ENCODE data around the gene PRKCH.

PRKCH gene

GRCh38 chr14:61494018-61494417, 172.6 kb downstream of the PRKCH start:
- H3K27ac ChIP-seq = no peak overlapping the region
- TF ChIP-seq CTCF (IDR thresholded peaks at IDR 0.05) (no peak), ZFX (IDR thresholded peaks at IDR 0.05; ENCODE audit: borderline replicate concordance) (no peak)

DNA sequence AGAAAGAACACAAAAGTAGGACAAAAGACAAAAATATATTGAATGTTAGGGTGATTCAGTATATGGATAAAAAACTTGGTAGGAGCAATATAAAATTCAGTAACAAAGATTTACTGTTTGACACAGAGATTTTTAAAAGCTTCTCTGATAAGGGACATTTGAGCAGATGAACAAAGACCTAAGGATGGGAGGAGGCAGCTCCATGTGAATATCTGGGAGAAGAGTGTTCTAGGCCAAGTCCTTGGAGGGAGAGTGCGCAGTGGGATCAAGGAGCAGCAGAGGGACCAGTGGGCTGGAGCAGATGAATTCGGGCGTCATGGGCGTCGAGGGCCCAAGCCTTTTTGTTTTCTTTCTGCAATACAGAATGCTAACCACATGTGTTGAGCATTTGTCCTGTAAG, 174.4 kb downstream of the PRKCH start:
- H3K27ac ChIP-seq = no peak overlapping the region
- TF ChIP-seq CTCF (IDR thresholded peaks at IDR 0.05) = no peak
- no peak for TF ChIP-seq ZFX (IDR thresholded peaks at IDR 0.05; ENCODE audit: borderline replicate concordance)

GRCh38 chr14:61498303-61498702, 176.9 kb downstream of the PRKCH start:
- no peak overlapping the region for H3K27ac ChIP-seq
- TF ChIP-seq ZFX (IDR thresholded peaks at IDR 0.05; ENCODE audit: borderline replicate concordance) = no peak
- no peak for TF ChIP-seq CTCF (IDR thresholded peaks at IDR 0.05)

- H3K27ac ChIP-seq = no peak overlapping the region
Measured at GRCh38 chr14:61498811-61499210, 177.4 kb downstream of the PRKCH start.

GRCh38 chr14:61499991-61500390, 178.6 kb downstream of the PRKCH start:
- TF ChIP-seq ZFX (IDR thresholded peaks at IDR 0.05; ENCODE audit: borderline replicate concordance) = no peak
- no peak for TF ChIP-seq CTCF (IDR thresholded peaks at IDR 0.05)
- H3K27ac ChIP-seq = no peak overlapping the region

More at GRCh38 chr14:61498811-61499210, 177.4 kb downstream of the PRKCH start:
- TF ChIP-seq CTCF (IDR thresholded peaks at IDR 0.05) (no peak), ZFX (IDR thresholded peaks at IDR 0.05; ENCODE audit: borderline replicate concordance) (no peak)

GRCh38 chr14:61501714-61502458, 180.5 kb downstream of the PRKCH start:
- H3K27ac ChIP-seq = no peak overlapping the region
- TF ChIP-seq CTCF (IDR thresholded peaks at IDR 0.05) (no peak), ZFX (IDR thresholded peaks at IDR 0.05; ENCODE audit: borderline replicate concordance) (no peak)

DNA sequence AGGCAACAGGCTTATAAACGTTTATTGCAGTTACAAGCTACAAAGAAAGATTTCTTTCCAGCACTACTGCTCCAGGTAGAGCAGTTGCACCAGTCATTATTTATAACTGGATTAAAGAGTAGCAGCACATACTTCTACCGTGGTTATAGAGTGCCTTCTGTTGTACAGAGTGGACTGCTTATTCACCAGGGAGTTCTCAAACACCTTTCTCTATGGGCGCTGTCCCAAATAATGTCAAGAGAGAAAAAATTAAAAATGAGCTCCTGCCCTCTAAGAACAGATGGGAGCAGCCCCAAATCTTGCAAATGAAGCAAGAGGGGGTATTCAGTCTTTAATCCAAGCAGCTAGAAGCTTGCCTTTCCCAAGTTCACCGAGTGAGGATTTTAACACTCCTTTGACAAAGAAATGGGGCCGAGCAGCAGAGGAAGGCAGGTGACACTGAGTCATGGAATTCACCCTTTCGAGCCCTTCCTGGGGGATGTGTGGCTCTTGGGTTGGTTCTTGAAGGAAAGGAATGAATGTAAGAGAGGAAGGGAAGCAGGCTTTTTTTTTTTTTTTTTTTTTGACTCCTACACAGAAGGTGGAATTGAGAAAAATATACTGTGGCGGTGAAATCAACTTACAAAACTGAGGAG, 181.2 kb downstream of the PRKCH start:
- TF ChIP-seq CTCF (IDR thresholded peaks at IDR 0.05) = no peak
- TF ChIP-seq ZFX (IDR thresholded peaks at IDR 0.05; ENCODE audit: borderline replicate concordance) = no peak
- H3K27ac ChIP-seq = no peak overlapping the region

Measured in 22Rv1 (cell line).